Sigmoid colon (tissue), 4 donors: ENCODE measurements around the gene TCHHL1.

Experiments
- EP300 ChIP-seq, 4 donors: sonication (generic); formaldehyde crosslinking; IDR thresholded peaks; one replicate each; pipeline ENCODE4 v1.6.1; 2017; ENCODE audit warnings: antibody characterized with exemption in 4 of 4
- POLR2A ChIP-seq, 2 donors: fragments of 450-650 bp; IDR thresholded peaks; one replicate each; pipeline ENCODE4 v1.6.1; 2016; ENCODE audit warnings: antibody characterized with exemption in 2 of 2, mild to moderate bottlenecking in 2 of 2, moderate library complexity in 2 of 2
- TF ChIP-seq, protein P1 (sequence below), 4 experiments: fragments of 450-650 bp in 3 of 4; fragments of 200-600 bp in 1 of 4; IDR thresholded peaks; one replicate each; pipeline ENCODE4 v1.5.1; 2016 to 2019; ENCODE audit warnings: antibody characterized with exemption in 4 of 4, mild to moderate bottlenecking in 3 of 4, moderate library complexity in 2 of 4

DNA sequence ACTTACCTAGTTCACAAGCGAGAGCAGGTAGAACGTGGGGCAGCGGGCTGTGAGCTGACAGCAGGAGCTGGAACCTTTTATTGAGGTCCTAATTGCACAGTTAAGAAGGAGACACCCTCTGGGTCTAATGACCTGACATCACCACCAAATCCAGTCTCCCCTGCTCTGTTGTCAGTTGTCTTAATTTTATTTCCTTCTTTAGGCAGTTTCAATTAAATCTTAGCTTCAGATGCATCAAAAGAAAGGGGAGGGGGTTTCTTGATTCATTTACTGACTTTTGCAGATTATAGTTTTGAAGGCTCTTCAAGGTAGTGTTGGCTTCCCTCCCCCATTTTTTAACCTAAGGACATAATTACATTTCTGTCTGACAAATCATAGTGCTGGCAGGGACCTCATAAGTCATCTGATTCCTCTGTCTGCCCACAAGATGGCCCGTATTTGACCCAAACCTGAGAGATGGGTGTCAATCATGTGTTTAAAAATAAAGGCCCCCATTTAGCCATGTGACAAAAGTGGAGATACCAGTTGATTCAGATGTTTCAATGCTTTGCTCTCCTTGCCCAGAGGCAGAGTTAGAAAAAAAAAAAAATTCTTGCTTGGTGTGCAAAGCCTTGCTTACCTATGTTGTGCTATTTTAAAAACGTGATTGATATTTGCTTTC lies at the start of gene TCHHL1:
- TF ChIP-seq, protein P1, sequence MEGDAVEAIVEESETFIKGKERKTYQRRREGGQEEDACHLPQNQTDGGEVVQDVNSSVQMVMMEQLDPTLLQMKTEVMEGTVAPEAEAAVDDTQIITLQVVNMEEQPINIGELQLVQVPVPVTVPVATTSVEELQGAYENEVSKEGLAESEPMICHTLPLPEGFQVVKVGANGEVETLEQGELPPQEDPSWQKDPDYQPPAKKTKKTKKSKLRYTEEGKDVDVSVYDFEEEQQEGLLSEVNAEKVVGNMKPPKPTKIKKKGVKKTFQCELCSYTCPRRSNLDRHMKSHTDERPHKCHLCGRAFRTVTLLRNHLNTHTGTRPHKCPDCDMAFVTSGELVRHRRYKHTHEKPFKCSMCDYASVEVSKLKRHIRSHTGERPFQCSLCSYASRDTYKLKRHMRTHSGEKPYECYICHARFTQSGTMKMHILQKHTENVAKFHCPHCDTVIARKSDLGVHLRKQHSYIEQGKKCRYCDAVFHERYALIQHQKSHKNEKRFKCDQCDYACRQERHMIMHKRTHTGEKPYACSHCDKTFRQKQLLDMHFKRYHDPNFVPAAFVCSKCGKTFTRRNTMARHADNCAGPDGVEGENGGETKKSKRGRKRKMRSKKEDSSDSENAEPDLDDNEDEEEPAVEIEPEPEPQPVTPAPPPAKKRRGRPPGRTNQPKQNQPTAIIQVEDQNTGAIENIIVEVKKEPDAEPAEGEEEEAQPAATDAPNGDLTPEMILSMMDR (IDR thresholded peaks at IDR 0.05), result no peak
- TF ChIP-seq POLR2A (IDR thresholded peaks at IDR 0.05) (no peak), EP300 (IDR thresholded peaks at IDR 0.05) (no peak)
